Body of pancreas (tissue), 4 donors: ENCODE data around the gene ASXL3. TPM values are rescaled to one million over a fixed set of nuclear protein-coding genes. Genes with fewer than 3 reads are reported as not detected.

Source experiments
- ATAC-seq: fragments of 150-250 bp; one replicate; pipeline ENCODE4 v1.9.1; 2016
- DNase-seq, 4 donors: peaks; one replicate each; pipeline ENCODE4 v3.0.0-alpha.2; 2019
- H3K27ac ChIP-seq, 4 donors: fragments of 200-600 bp; sonication (generic); 1 replicate in 3 of 4; 2 replicates in 1 of 4; pipeline versions ENCODE4 v1.5.1 to v1.6.1; 2016 to 2019; ENCODE audit warnings: mild to moderate bottlenecking in 1 of 4, mixed read lengths in 1 of 4, moderate library complexity in 1 of 4
- H3K27me3 ChIP-seq, 2 donors: fragments of 200-600 bp; sonication (generic); one replicate each; pipeline ENCODE4 v1.6.0; 2016; ENCODE audit warnings: mild to moderate bottlenecking in 1 of 2
- H3K36me3 ChIP-seq, 2 donors: fragments of 200-600 bp; sonication (generic); replicated peaks in 1 of 2; 2 replicates each; pipeline ENCODE4 v1.5.1; 2016; ENCODE audit warnings: low read depth in 2 of 2; ENCODE audit not compliant: insufficient read depth in 1 of 2
- H3K4me1 ChIP-seq: fragments of 200-600 bp; sonication (generic); one replicate; pipeline ENCODE4 v1.6.0; 2016
- H3K4me3 ChIP-seq, 2 donors: fragments of 200-600 bp; sonication (generic); 1 replicate in 1 of 2; 2 replicates in 1 of 2; pipeline ENCODE4 v1.5.1; 2016 to 2019
- H3K9me3 ChIP-seq, 3 donors: fragments of 200-600 bp; sonication (generic); 1 replicate in 2 of 3; 2 replicates in 1 of 3; pipeline ENCODE4 v1.5.1; 2016
- CTCF ChIP-seq, 7 experiments: fragments of 450-650 bp in 4 of 7; fragments of 200-600 bp in 3 of 7; sonication (generic) in 3 of 7; IDR thresholded peaks; one replicate each; pipeline ENCODE4 v1.5.1; 2016 to 2019; ENCODE audit warnings: antibody characterized with exemption in 7 of 7
- POLR2A ChIP-seq, 3 donors: fragments of 450-650 bp; IDR thresholded peaks; one replicate each; pipeline ENCODE4 v1.6.1; 2016; ENCODE audit warnings: antibody characterized with exemption in 3 of 3, mild to moderate bottlenecking in 2 of 3
- WGBS, 2 donors: methylation state at CpG; one replicate each; pipeline ENCODE4 v1.1.5; 2017; 5-methylcytosine and 5-hydroxymethylcytosine counted together
- intact Hi-C: fragments of 100-400 bp; cut with DNase I; formaldehyde crosslinking; loops from one replicate; pipeline ENCODE4 v1.15.1; 2023
- total RNA-seq, 2 donors: library from RNA; depleted of rRNA; stranded (reverse); fragments of >200 nt; gene quantifications; one replicate each; pipeline ENCODE4 v1.1.0, GENCODE V29; 2016

ASXL3 gene
- total RNA-seq, 2 donors from 2014 or later = 1.3 to 3.6 TPM

DNA sequence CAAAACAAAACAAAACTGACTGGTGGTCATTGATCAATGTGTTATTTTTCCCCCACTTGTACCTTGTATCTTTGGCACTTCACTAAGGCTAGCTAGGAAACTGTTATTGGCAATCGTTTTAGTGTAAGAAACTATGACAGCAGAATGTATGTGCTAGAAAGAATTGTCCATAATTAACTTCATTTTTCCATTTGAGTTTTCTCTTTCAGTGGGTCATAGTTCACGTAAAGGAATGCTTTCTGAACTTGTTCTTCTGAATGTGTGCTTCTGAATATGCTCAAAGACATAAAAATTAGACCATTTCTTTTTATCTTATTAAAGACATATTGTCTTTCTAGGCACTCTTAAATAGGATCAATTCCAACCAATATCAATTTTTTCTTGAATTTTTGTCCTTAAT lies 132.2 kb downstream of the ASXL3 start:
- TF ChIP-seq POLR2A (IDR thresholded peaks at IDR 0.05) (no peak), CTCF (IDR thresholded peaks at IDR 0.05) (no peak)
- H3K27ac ChIP-seq = no peak overlapping the region
- H3K36me3 ChIP-seq = no peaks in the 10 kb centered on the region
- H3K9me3 ChIP-seq = no peaks in the 10 kb centered on the region
- H3K4me1 ChIP-seq = no peaks in the 10 kb centered on the region
- H3K4me3 ChIP-seq = no peak overlapping the region
- H3K27me3 ChIP-seq = no peaks in the 10 kb centered on the region
- no peak for DNase-seq
- 63 to 67% methylated on average over 2 of the region's 2 CpGs for WGBS, 2 donors
- intact Hi-C loops = no loop called here
- no peak for ATAC-seq

GRCh38 chr18:33711514-33711913 lies 133.5 kb downstream of the ASXL3 start:
- Histone ChIP-seq H3K27ac (no peak overlapping the region), H3K27me3 (no peaks in the 10 kb centered on the region), H3K4me3 (no peak overlapping the region), H3K36me3 (no peaks in the 10 kb centered on the region), H3K9me3 (no peaks in the 10 kb centered on the region), H3K4me1 (no peaks in the 10 kb centered on the region)
- no peak for ATAC-seq
- intact Hi-C loops = no loop called here
- 71 to 80% methylated on average over 2 of the region's 2 CpGs for WGBS, 2 donors
- DNase-seq = no peak
- TF ChIP-seq CTCF (IDR thresholded peaks at IDR 0.05) (no peak), POLR2A (IDR thresholded peaks at IDR 0.05) (no peak)

DNA sequence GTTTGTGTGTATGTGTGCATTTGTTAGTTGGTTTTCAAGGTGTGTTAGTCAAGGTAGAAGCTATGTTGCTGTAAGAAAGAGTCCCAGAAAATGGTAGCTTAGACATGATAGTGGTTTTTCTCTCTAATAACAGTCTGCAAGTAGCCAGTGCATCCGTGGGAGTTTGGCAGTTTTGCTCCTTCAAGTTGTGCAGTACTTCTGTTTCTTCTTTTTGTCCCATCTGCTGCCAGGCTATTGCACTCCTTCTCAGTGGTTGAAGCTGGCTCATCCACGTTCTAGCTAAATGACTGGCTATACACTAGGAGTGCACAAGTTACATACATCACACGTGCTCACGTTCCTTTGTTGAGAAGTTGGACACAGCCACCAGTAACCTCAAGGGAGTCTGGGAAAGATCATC lies 134.7 kb downstream of the ASXL3 start:
- ATAC-seq = no peak
- H3K36me3 ChIP-seq = no peaks in the 10 kb centered on the region
- 69 to 74% methylated on average over 4 of the region's 4 CpGs for WGBS, 2 donors
- no peak overlapping the region for H3K27ac ChIP-seq
- H3K9me3 ChIP-seq = no peaks in the 10 kb centered on the region
- H3K4me1 ChIP-seq = no peaks in the 10 kb centered on the region
- intact Hi-C loops = no loop called here
- no peak overlapping the region for H3K4me3 ChIP-seq
- no peaks in the 10 kb centered on the region for H3K27me3 ChIP-seq
- no peak for DNase-seq
- no peak for TF ChIP-seq CTCF (IDR thresholded peaks at IDR 0.05)
- TF ChIP-seq POLR2A (IDR thresholded peaks at IDR 0.05) = no peak

GRCh38 chr18:33716061-33716683 lies 138.2 kb downstream of the ASXL3 start:
- intact Hi-C loops = no loop called here
- H3K36me3 ChIP-seq = no peaks in the 10 kb centered on the region
- H3K27ac ChIP-seq = no peak overlapping the region
- no peak for ATAC-seq
- H3K27me3 ChIP-seq = no peaks in the 10 kb centered on the region
- H3K9me3 ChIP-seq = no peaks in the 10 kb centered on the region
- no peak for DNase-seq
- H3K4me3 ChIP-seq = no peak overlapping the region
- 64 to 72% methylated on average over 4 of the region's 4 CpGs for WGBS, 2 donors
- H3K4me1 ChIP-seq = no peaks in the 10 kb centered on the region
- TF ChIP-seq CTCF (IDR thresholded peaks at IDR 0.05) (no peak), POLR2A (IDR thresholded peaks at IDR 0.05) (no peak)

DNA sequence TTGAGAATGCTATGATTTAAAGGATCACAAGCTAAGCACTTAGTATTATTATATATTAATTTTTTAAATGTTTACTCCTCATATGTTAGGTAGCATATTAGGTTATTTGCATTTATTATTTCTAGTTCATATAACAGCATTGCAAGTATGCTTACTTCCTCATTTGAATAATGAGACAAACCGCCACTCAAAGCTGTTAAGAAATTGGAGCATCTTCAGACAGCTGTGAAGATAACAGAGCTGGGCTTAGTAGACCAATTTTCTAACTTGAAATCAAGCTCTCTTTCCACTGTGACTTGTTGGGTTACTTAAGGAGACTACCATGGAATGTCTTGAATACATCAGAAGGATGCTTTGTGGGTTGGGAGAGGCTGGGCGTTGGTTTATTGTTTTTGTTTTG lies 139.3 kb downstream of the ASXL3 start:
- Histone ChIP-seq H3K36me3 (no peaks in the 10 kb centered on the region), H3K27ac (no peak overlapping the region), H3K9me3 (no peaks in the 10 kb centered on the region), H3K27me3 (no peaks in the 10 kb centered on the region), H3K4me1 (no peaks in the 10 kb centered on the region), H3K4me3 (no peak overlapping the region)
- no peak for ATAC-seq
- no peak for TF ChIP-seq POLR2A (IDR thresholded peaks at IDR 0.05)
- TF ChIP-seq CTCF (IDR thresholded peaks at IDR 0.05) = no peak
- intact Hi-C loops = no loop called here
- no peak for DNase-seq
- 81% methylated on average over 2 of the region's 2 CpGs for WGBS, 2 donors
